Epithelial cell of proximal tubule (primary cell): ENCODE data around the gene ATP2B1. TPM values are rescaled to one million over a fixed set of nuclear protein-coding genes. Genes with fewer than 3 reads are reported as not detected.

Experiments
- DNase-seq: peaks from one replicate; pipeline ENCODE4 v3.0.0-alpha.2; 2011; ENCODE audit warnings: low read depth
- H3K4me3 ChIP-seq: 2 replicates; pipeline ENCODE4 v1.5.1; 2011; ENCODE audit warnings: low read depth, mild to moderate bottlenecking, low read length
- CTCF ChIP-seq: conservative IDR thresholded peaks from 2 replicates; pipeline ENCODE4 v1.5.1; 2012; ENCODE audit warnings: low read depth, mild to moderate bottlenecking, low read length
- total RNA-seq: library from RNA; depleted of rRNA; stranded (reverse); fragments of >200 nt; gene quantifications from 2 replicates; pipeline ENCODE4 v1.2.3, GENCODE V29; 2015

The ATP2B1 gene
- total RNA-seq, 1 donor from 2014 or later, result 25.3 TPM

GRCh38 chr12:89636776-89637160, 71.9 kb downstream of the ATP2B1 start:
- H3K4me3 ChIP-seq, result no peak overlapping the region
- TF ChIP-seq CTCF, result no peak
- no peak for DNase-seq

GRCh38 chr12:89636052-89636775, 72.4 kb downstream of the ATP2B1 start:
- TF ChIP-seq CTCF, result no peak
- no peak for DNase-seq
- no peak overlapping the region for H3K4me3 ChIP-seq

- no peak for TF ChIP-seq CTCF
- no peak for DNase-seq
- H3K4me3 ChIP-seq, result no peak overlapping the region
Observed at GRCh38 chr12:89634508-89634907, 74.1 kb downstream of the ATP2B1 start.

- no peak for DNase-seq
- no peak for TF ChIP-seq CTCF
Observed at GRCh38 chr12:89632778-89633177, 75.9 kb downstream of the ATP2B1 start.

GRCh38 chr12:89622115-89622514, 86.5 kb downstream of the ATP2B1 start:
- DNase-seq, result no peak
- no peak for TF ChIP-seq CTCF
- H3K4me3 ChIP-seq, result no peak overlapping the region

More at GRCh38 chr12:89632778-89633177, 75.9 kb downstream of the ATP2B1 start:
- no peak overlapping the region for H3K4me3 ChIP-seq

GRCh38 chr12:89621521-89621920, 87.1 kb downstream of the ATP2B1 start:
- no peak for DNase-seq
- no peak for TF ChIP-seq CTCF
- no peak overlapping the region for H3K4me3 ChIP-seq

GRCh38 chr12:89619764-89620163, 88.9 kb downstream of the ATP2B1 start:
- DNase-seq, result no peak
- H3K4me3 ChIP-seq, result no peak overlapping the region
- TF ChIP-seq CTCF, result no peak
